ENCODE data around the gene TRABD. TPM values are rescaled to one million over a fixed set of nuclear protein-coding genes. Genes with fewer than 3 reads are reported as not detected.

The TRABD gene
- total and polyA plus RNA-seq, 7 donors = 14.2 to 88.1 (median 21.4) TPM

- DNase-seq = no peak
- Histone ChIP-seq H3K4me3 (no peak overlapping the region), H3K27ac (no peak overlapping the region), H3K4me1 (peaks cover 0 to 13% (median 11%) of the 10 kb centered on the region in 4 donors), H3K9me3 (no peaks in the 10 kb centered on the region), H3K27me3 (no peaks in the 10 kb centered on the region), H3K36me3 (no peaks in the 10 kb centered on the region)
- intact Hi-C loops (cut with DNase I) = no loop called here
- no peak for TF ChIP-seq POLR2AphosphoS5 (IDR thresholded peaks at IDR 0.05)
- TF ChIP-seq, protein P1, sequence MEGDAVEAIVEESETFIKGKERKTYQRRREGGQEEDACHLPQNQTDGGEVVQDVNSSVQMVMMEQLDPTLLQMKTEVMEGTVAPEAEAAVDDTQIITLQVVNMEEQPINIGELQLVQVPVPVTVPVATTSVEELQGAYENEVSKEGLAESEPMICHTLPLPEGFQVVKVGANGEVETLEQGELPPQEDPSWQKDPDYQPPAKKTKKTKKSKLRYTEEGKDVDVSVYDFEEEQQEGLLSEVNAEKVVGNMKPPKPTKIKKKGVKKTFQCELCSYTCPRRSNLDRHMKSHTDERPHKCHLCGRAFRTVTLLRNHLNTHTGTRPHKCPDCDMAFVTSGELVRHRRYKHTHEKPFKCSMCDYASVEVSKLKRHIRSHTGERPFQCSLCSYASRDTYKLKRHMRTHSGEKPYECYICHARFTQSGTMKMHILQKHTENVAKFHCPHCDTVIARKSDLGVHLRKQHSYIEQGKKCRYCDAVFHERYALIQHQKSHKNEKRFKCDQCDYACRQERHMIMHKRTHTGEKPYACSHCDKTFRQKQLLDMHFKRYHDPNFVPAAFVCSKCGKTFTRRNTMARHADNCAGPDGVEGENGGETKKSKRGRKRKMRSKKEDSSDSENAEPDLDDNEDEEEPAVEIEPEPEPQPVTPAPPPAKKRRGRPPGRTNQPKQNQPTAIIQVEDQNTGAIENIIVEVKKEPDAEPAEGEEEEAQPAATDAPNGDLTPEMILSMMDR (IDR thresholded peaks at IDR 0.05) = no peak
- TF ChIP-seq EP300 (IDR thresholded peaks at IDR 0.05) = no peak
- TF ChIP-seq POLR2A (IDR thresholded peaks at IDR 0.05) = no peak
- WGBS, 2 donors = 35 to 59% methylated on average over 15 of the region's 15 CpGs
Observed at GRCh38 chr22:50139843-50140415, 45.8 kb upstream of the TRABD start.

DNA sequence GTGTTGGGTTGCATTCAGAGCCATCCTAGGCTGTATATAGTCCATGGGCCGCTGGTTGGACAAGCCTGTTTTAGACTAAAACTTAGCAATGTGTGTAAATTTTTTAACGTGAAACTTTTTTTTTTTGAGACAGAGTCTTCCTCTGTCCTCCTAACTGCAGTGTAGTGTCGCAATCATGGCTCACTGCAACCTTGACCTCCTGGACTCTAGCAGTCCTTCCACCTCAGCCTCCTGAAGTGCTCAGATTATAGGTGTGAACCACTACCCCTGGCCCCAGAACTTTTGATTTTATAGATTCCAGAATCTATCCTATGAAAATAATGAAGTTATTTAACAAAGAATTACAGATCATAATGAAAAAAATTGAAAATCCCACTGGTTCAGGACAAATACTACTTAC lies 45.1 kb upstream of the TRABD start:
- intact Hi-C loops (cut with DNase I) = no loop called here

GRCh38 chr22:50141462-50141861 lies 44.3 kb upstream of the TRABD start:
- intact Hi-C loops (cut with DNase I) = no loop called here
- Histone ChIP-seq H3K4me1 (peaks cover 0 to 7% (median 5%) of the 10 kb centered on the region in 4 donors), H3K27me3 (no peaks in the 10 kb centered on the region), H3K9me3 (no peaks in the 10 kb centered on the region), H3K27ac (no peak overlapping the region), H3K4me3 (no peak overlapping the region), H3K36me3 (no peaks in the 10 kb centered on the region)
- TF ChIP-seq EP300 (IDR thresholded peaks at IDR 0.05) = no peak
- TF ChIP-seq POLR2A (IDR thresholded peaks at IDR 0.05) = no peak
- TF ChIP-seq POLR2AphosphoS5 (IDR thresholded peaks at IDR 0.05) = no peak
- TF ChIP-seq, protein P1 (IDR thresholded peaks at IDR 0.05) = no peak
- WGBS, 2 donors = 74 to 87% methylated on average over 6 of the region's 6 CpGs
- no peak for DNase-seq

More for the DNA sequence above, 45.1 kb upstream of the TRABD start:
- Histone ChIP-seq H3K36me3 (no peaks in the 10 kb centered on the region), H3K27me3 (no peaks in the 10 kb centered on the region), H3K4me3 (no peak overlapping the region), H3K4me1 (peaks cover 0 to 13% (median 11%) of the 10 kb centered on the region in 4 donors), H3K27ac (no peak overlapping the region), H3K9me3 (no peaks in the 10 kb centered on the region)
- 24 to 58% methylated on average over 3 of the region's 3 CpGs for WGBS, 2 donors
- TF ChIP-seq EP300 (IDR thresholded peaks at IDR 0.05) = no peak
- no peak for TF ChIP-seq POLR2A (IDR thresholded peaks at IDR 0.05)
- TF ChIP-seq POLR2AphosphoS5 (IDR thresholded peaks at IDR 0.05) = no peak
- TF ChIP-seq, protein P1 (IDR thresholded peaks at IDR 0.05) = no peak
- DNase-seq = no peak

DNA sequence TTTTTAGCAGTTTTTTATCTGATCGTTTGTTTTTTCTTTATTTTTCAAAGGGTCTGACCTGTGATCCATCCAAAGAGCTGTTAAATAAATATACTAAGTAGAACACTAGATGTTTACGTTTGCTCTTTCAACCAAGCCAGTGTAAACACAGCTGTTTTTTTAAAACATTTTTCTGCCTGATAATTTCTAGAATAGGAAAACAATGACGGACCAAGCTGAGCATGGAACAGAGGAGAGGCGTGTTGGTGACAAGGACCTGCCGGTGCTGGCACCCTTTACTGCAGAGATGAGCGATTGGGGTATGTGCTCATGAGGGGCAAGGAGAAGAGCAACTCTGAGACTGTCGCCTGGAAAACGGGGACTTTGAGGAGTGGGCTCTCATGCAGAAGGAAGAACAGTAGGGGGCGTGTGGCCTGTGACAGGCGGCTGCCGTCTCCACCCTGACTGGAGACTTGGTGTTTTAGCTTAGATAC lies 43.8 kb upstream of the TRABD start:
- WGBS, 2 donors = 16 to 52% methylated on average over 11 of the region's 11 CpGs
- intact Hi-C loops (cut with DNase I) = no loop called here
- no peak overlapping the region for H3K4me3 ChIP-seq
- no peak for TF ChIP-seq EP300 (IDR thresholded peaks at IDR 0.05)
- no peak for TF ChIP-seq POLR2AphosphoS5 (IDR thresholded peaks at IDR 0.05)
- TF ChIP-seq, protein P1 (IDR thresholded peaks at IDR 0.05) = no peak
- no peak for TF ChIP-seq POLR2A (IDR thresholded peaks at IDR 0.05)
- no peaks in the 10 kb centered on the region for H3K27me3 ChIP-seq
- H3K36me3 ChIP-seq = no peaks in the 10 kb centered on the region
- H3K4me1 ChIP-seq = peaks cover 0 to 5% (median 1%) of the 10 kb centered on the region in 4 donors
- peak; percentile 22 for DNase-seq
- no peak overlapping the region for H3K27ac ChIP-seq
- H3K9me3 ChIP-seq = no peaks in the 10 kb centered on the region

- Histone ChIP-seq H3K4me3 (no peak overlapping the region), H3K27me3 (no peaks in the 10 kb centered on the region), H3K9me3 (no peaks in the 10 kb centered on the region), H3K36me3 (no peaks in the 10 kb centered on the region), H3K27ac (no peak overlapping the region), H3K4me1 (peaks cover 0 to 6% (median 2%) of the 10 kb centered on the region in 4 donors)
- 66 to 81% methylated on average over 7 of the region's 7 CpGs for WGBS, 2 donors
- no peak for TF ChIP-seq EP300 (IDR thresholded peaks at IDR 0.05)
- TF ChIP-seq, protein P1 (IDR thresholded peaks at IDR 0.05) = no peak
- TF ChIP-seq POLR2AphosphoS5 (IDR thresholded peaks at IDR 0.05) = no peak
- TF ChIP-seq POLR2A (IDR thresholded peaks at IDR 0.05) = no peak
- intact Hi-C loops (cut with DNase I) = no loop called here
- no peak for DNase-seq
Observed at GRCh38 chr22:50143096-50143495, 42.6 kb upstream of the TRABD start.

All from sigmoid colon (tissue), 7 donors.